Measurements from ENCODE around the gene INTS11.
A peak's percentile ranks its signal among the peaks of the same experiment; 100 is the strongest.

The INTS11 gene

DNA sequence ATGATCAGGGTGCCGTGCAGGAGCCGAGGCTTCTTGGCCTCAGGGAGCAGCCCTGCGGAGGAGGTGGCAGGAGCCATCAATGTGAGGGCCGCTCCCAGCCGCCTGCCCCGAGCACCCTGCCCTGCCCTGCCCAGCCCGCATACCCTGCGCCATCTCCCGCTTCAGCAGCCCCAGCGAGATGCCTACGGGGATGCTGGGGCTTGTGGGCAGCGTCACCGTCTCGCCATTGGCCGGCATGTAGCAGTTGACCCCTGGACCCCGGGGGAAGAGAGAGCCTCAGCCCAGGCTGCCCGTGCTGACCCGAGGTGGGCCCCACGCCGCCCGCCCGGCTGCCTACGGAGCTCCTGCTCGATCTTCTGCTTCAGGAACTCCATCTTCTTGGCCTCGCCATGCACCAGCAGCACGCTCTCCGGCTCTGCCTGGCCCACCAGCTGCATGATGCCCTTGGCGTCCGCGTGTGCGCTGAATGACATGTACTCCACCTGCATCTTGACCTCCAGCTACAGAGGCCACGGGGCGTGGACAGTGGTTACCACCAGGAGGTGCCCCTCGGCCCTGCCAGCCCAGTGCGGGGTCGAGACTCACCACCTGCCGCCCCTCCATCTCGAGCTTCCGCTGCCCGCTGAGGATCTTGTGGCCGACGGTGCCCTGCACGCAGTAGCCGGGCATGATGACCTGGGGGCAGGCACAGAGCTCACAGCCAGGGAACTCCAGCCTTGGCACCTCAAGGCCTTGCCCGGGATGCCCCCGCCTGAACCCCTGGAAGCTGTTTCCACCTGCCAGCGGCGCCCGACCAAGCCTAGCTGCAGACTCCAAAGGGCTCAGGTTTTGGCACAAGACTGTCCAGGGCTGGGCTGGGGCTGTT is 11.8 kb downstream of the INTS11 start:
- no peak for DNase-seq

DNA sequence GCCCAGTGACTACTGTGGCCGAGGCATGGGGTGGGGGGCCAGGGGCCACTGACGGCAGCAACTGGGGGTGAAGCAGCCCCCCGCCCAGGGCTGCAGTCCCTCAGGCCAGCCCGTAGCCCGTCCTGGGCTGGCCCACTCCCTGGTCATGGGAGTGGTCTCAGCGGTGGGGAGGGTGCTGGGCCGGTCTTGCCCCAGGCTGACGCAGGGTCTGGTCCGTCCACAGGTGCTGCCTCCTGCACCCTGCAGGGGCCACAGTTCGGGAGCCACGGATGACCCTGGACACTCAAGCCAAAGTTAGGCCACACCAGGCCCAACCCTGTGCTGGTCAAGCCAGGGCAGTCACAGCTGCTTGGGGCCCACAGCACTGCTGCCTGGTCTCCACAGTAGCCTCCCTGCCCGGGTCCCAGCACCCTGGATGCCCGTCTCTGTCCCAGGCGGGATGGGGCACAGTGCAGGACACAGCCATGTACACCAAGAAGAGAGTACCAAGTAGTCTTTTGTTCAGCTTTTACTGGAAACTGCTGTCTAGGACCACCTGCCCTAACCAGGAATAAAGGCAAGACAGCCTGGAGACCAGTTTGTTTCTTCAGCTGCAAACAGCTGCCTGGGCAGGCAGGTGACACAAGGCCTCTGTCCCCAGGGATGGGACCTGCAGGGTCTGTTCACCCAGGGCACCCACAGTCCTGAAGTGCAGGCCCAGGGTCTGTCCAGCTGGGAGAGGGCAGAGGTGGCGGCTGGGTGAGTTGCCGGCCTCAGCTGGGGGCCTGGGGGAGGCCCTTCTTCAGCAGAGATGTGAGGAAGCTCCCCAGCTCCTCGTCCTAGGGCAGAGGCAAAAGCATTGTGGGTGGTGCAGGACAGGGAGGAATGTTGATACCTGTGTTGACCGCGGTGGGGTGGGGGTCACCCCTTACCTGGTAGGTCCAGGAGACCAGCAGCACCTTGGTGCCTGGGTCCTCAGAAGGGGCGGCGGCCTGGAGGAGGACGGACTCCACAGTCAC is 13.1 kb downstream of the INTS11 start:
- no peak for DNase-seq

DNA sequence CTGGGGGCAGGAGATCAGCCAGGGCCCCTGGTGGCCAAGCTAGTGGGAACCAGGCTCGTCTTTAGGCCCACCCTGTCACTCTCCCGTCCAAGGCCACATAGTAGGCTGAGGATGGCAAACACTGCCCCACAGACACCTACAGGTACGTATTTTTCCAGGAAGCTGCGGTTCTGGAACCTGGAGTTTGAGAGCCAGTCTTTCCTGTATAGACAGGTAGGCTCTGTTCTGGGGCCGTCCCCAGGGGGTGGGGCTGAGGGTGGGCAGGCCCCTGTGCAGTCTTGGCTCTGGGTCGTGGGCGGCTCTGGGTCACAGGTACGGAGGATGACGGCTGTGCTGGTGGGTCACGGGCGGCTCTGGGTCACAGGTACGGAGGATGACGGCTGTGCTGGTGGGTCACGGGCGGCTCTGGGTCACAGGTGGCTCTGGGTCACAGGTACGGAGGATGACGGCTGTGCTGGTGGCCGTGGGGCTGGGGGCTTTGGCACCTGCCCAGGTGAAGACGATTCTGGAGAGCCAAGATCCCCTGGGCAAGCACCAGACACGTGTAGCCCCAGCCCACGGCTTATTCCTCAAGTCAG is 13.9 kb downstream of the INTS11 start:
- no peak for DNase-seq

DNA sequence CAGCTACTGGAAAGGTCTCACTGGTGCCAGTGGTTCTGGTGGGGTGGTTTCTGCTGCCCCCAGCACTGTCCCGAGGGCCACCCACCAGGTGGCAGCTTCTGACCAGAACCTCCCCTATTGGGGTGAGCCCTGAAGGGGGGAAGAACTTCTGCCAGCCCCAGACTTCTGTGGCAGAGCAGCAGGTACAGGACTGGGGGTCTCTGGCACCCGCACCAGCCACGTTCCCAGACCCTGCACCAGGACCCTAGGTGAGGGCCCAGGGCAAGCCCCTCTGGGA is 14.4 kb downstream of the INTS11 start:
- DNase-seq: no peak

DNA sequence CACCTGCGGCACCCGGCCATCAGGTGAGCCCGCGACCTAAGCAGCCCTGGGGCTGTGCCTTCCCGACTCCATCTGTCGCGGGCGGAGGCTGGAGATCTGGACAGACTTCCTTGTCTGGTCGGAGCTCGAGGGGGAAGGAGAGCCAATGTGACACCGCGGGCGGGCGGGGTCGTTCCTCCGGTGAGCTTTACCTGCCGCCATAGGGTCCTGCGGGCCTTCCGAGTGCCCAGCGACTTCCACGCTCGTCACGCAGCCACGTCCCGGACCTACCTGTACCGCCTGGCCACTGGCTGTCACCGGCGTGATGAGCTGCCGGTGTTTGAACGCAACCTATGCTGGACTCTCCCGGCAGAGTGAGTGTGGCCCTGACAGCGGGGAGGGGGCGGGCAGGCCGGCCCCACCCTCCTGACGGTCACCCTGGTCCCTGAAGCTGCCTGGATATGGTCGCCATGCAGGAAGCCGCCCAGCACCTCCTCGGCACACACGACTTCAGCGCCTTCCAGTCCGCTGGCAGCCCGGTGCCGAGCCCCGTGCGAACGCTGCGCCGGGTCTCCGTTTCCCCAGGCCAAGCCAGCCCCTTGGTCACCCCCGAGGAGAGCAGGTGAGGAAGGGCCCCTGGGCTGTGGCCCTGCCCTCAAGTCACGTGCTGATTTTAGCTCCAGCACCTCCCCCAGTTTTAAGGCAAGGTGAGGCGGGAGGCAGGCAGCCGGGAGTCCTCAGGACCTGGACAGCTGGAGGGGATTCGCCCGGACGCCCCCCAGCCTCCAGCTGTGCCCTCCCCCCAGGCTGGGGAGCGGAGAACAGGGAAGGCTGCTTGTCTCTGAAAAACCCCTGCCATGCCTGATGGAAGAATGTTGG is 15.0 kb downstream of the INTS11 start:
- peak; percentile 47 to 53 for DNase-seq

DNA sequence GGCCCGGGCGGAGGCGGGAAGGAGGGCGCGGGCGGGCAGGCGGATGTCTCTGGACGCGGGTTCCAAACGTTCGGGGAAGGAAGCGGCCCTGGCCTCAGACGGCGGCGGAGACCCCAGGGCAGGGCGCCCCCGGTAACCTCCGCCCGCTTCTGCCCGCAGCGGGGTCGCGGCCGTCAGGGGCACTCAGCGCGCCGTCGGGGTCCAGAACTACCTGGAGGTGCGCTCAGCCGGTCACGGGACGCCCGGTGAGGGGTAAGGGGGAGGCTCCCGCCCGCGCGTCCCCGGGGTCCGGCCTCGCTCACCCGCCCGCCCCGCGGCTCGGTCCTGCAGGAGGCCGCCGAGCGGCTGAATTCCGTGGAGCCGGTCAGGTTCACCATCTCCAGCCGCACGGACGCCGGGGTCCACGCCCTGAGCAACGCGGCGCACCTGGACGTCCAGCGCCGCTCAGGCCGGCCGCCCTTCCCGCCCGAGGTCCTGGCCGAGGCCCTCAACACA is 15.7 kb downstream of the INTS11 start:
- DNase-seq: peak in 1 of 2 experiments; percentile 45

DNA sequence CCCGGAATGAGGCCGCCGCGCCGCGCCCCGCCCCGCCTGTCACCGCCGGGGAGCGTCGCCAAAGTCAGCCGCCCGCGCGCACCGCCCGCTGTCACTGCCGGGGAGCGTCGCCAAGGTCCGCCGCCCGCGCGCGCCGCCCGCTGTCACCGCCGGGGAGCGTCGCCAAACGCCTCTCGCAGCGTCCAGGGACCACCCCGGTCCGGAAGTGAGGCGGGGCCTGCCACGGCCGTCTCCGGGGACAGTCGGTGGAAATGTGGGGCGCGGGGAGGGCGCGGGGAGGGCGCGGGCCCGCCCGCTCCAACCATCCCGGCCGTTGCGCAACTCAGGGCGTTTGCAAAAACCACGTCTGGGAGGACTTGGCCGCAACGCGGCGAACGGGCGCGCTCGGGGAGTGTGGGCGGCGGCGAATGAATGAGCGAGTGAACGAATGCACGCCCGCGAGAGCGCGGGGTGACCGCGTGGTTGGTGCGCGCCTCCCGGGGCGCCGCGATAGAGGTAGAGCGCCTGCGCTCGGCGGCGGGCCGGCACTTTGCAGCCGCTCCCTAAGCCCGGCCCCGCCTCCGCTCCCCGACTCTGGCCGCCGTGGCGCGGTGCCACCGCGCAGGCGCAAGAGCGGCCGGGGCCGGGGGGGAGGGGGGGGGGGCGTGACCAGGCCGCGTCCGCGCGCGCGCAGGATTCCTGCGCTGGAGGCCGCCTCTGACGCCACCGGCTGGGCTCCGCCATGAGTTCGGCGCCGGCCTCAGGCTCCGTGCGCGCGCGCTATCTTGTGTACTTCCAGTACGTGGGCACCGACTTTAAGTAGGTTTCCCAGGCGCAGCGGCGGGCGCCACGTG is 16.3 kb downstream of the INTS11 start, which contains the start of the genes ACAP3 and PUSL1:
Gene ACAP3 (minus strand): TSS at position 8 of the 833 bp plus-strand sequence. CDS start 115 bp downstream, outside the sequence.
Gene PUSL1 (plus strand): TSS at position 675 of the 833 bp plus-strand sequence. CDS start 47 bp downstream, at position 722.
- peak; percentile 93 to 94 for DNase-seq

DNA sequence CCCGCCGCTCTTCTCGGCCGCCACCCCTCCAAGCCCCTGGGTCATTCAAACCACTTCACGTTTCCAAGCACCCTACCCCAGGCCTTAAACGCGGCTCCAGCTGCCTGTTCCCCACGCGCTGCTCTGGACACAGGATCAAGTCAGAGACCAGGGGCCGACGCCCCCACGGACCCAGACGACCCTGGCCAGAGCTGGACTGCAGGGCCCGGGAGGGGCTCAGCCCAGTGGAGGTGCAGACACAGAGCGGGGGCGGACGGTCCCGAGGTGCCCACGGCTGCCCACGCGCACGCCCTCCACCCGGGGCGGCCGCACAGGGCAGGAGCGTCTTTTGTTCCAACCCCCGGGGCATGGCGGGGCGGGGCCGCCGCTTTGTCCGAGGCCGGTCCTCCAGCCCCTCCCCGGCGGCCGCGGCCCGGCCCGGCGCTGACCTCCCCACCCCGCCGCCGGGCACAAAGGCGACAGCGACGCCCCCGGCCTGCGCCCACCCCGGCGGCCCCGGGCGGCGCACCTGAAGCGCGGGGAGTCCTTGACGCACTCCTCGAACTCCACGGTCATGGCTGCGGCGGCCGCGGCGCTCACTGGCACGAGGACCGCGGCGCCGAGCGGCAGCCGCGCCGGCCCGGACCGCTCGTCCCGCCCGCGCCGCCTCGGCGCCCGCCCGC is 17.1 kb downstream of the INTS11 start:
- DNase-seq: peak in 1 of 2 experiments; percentile 42

DNA sequence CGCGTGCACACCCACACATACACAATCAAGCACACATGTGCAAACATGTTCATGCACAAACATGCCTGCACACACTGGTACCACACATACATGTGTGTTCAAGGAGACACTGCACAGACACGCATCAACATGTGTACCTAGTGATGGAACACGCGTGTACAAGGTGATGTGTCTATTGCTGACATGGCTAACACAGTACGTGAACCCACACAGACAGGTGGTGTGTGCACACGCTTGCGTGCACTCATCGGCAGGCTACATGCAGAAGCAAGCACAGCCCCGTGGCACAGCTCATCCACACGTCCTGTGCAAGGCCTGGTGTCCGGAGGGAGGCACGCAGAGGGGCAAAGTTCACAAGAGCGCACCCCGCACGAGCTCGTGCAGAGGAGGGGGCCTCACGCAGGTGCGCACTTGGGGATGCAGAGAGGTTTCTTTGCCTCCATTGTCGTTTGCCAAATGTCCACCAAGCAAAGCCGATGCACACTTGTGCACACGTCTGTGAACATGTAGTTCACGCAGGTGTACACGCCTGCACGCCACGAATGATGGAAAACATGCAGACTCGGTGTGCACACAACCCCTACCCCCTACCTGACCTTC is 17.7 kb downstream of the INTS11 start:
- DNase-seq: peak in 1 of 2 experiments; percentile 41

DNA sequence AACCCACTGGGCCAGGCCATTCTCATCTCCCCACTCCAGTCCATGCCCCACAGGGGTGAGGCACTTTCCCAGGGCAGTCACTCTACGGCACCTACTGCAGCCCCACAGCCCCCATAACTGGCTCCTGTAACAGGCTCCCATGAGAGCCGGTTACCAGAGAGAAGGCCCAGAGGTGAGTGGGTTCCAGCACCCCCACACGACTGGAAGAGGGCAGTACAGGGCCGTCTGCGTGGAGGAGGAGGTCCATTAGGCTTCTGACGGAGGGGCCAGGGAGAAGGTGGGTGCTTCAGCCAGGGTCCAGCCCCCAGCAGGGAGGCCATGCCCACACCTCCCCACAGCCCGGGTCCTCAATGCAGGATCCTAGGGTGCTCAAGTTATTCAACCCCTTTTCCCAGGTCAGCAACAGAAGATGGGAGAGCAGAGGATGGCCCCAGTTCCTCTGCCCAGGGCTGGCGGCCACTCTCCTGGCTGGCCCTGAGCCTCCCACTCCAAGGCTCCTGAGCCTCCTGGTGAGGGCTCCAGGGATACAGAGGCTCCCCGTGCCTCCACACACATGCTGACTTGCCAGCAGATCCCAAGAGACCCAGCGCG is 18.3 kb downstream of the INTS11 start:
- peak; percentile 45 to 52 for DNase-seq

DNA sequence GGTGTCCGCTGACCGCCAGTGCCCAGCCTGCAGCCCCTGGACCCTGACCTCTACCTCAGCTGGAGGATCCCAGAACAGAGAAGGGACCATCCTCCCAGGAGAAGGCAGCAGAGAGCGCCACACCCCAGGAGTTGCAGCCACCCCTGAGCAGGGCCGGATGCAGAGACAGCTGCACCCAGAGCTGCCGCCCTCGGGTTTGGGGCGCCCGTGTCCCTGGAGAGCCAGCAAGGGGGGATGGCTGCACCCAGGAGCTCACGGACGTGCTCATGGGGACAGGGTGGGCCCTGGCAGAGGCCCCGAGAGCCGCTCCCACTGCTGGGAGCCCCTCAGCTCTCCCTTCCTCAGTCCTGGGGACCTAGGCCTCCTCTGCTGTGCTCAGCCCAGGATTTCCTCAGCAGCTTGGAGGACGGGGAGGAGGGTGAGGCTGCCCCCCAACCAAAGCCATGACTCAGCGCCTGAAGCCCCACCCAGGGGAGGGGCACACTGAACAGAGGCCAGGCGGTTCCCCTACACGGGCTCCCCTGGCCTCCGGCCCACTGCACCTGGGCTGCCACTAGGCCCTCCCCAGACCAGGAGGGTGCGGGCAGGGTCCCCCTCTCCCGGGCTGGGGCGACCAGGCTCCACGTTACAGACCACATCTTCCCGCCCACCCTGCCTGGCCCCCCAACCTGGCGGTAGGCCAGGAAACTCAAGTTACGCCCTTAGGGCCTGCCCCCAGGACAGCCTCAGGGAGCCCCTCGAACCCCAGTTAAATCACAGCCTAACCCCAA is 19.0 kb downstream of the INTS11 start:
- DNase-seq: peak; percentile 77 to 83

DNA sequence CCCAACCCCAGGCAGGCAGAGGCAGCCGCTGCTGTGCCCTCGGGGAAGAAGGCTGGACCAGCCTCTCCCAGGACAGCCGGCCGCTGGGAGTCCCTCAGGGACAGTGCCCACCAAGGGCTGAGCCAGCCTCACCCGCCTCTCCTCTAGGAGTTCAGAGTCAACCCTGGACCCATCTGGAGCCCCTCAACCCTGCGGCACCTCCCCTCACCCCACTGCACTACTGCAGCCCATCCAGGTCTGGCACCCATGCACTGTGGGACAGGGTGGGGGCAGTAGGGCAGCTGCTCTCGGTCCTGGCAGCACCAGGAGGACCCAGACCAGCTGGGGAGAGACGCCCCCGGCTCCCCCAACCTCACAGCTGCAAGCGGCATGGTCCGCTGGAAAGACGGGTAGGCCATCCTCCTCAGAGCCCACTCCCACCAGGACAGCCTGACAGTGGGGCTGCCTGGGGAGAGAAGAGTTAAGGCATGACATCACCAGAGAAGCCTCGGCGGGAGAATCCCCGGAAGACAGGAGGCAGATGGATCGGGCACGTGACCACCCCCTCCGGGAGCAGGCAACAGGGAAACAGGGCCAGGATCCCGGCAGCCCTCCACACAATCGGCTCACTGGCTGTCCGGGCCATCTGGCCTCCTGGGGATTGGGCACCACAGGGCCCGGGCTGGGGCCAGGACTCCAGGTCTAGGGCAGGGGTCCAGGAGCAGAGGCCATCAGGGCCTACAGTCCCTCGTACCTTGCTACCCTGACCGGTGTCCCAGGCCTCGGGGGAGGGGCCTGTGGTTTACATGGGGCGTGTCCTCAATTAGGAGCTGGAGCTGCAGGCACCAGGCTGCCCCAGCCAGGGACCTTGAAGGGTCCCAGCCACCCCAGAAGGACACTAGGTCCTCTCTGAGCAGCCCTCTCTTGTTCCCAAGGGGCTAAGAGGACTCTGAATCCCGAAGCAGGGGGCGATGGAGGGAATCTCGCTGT is 19.8 kb downstream of the INTS11 start:
- no peak for DNase-seq

DNA sequence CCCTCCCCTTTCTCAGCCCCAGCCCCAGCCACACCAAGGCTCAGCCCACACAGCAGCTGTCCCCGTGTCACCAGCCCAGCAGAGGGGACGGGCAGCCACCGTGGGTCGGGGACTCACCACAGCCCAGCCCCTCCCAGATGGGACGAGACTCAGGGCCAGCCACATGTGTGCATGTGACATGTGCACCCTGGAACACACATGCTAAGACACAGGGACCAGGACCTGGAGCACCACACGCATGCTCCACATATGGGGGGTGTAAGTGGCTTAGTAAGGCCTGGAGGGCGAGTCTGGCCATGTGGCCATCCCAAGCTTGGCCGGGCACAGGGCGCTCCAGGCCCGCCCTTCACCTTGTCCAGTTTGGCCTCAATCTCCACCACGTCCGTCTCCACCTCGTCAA is 20.7 kb downstream of the INTS11 start:
- DNase-seq: no peak

DNA sequence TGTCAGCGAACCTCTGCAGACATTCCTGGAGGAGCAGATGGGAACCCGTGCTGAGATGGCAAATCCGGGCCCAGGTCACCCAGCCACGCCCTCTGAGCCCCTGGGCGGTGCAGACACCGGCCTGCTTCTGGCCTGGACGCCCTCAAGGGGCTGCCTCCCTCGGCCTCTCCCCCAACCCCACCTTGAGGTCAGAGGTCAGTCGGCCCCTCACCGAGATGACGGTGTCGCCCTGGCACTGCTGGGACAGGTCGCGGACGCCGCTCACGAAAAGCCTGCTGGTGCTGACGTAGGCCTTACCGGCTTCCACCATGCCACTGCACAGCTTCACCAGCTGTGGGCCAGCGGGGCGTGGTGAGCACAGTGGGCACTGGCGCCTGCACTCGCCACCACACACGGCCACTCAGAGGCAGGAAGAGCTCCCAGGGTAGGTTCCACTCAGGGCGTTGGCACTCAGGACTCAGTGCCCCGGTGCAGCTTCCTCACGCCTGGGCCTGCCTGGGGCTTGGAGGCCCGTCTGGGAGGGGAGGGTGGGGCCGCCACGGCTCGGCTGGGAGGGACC is 21.4 kb downstream of the INTS11 start:
- DNase-seq: no peak

DNA sequence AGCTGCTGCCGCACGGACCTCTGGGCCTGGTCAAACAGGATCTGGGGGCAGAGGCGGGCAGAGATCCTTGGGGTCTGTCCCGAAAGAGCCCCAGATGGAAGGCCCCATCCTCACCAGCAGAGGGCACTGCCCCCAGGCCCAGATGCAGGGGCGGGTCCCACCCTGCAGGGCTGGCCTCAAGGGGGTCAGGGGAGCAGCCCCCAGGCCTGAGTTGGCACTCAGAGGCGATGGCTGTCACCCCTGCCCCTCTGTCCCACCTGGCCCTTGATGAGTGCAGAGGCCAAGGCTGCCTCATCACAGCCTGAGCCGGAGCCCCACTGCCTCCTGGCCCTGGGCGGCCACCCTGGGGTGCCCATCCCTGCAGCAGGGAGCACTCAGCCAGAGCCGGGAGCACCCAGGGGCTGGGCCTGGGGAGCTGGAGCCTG is 22.4 kb downstream of the INTS11 start:
- DNase-seq: no peak

DNA sequence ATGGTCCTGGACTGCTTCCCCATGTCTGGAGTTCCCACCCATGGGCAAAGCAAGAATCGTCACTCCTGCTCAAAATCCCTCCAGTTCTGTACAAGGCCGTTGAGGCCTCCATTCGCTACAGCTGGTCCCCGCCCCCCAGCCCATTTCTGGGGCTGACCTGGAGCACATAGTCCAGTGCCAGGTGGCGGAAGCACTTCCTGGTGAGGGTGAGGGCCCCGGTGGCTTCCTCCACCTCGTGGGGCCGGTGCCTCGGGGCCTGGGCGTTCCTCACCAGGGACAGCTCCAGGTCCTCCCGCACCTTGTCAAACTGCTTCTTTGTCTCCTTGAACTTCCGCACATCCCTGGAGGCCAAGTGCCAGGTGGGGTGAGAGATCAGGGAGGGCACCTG is 24.1 kb downstream of the INTS11 start:
- no peak for DNase-seq

DNA sequence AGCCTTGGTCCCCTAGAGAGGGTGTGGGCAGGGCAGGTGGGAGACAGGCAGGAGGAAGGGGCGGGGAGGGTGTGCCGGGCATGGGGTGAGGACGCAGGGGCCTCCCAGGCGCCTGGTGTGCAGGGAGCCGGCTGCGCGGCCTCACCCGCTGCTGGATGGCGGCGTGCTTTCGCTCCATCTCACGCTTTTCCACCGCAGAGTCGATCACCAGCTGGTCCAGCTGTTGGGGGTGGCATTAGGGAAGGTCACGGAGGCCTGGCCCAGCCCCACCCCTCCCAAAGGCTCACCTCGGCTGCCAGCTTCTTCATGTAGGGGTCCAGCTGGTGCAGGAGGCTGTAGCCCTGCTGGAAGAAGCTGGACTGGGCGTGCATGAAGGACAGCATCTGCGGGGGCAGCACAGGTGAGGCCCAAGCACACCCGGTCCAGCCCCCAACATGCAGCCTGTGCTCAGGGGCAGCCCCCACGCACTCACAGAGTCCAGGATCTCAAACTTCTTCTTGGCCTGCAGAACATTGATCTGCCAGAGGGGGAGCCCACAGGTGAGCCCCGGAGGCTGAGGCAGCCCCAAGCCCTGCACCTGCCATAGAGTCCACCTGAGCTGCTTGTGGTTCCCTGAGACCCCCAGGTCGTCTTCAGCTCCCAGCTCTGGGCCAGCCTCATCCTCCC is 24.6 kb downstream of the INTS11 start:
- DNase-seq: peak; percentile 37 to 51
